NCI-H2171 (cell line): ENCODE measurements around the gene PCGF5.
"Not testable (repeated sequence)": the region's sequence is repeated elsewhere in the genome, so short reads cannot be mapped to it uniquely, and the experiment has no call there.

Experiments used
- DNase-seq: peaks from one replicate; lab custom pipeline; 2025; lab: John Stamatoyannopoulos, UW

Gene PCGF5

GRCh38 chr10:91286572-91286971 is 66.1 kb downstream of the PCGF5 start:
- no peak for DNase-seq

DNA sequence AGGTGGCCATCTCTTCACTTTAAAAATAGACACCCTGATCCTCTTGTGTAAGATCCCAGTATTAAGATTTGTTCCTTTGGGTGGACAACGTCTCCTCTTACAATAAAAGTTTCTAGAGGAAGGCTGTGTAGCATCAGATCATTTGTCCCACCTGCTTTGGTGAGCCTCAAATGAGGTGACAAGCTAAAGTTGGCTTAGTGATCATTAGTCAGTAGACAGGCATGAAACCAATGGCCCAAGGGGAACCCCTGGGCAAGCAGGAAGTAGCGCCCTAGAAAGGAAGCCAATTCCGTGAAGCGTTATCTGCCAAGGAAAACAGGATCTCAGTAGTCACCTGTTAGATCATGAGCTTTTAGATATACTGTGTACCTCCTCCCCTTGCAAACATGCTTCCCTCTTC is 66.8 kb downstream of the PCGF5 start:
- DNase-seq = no peak

DNA sequence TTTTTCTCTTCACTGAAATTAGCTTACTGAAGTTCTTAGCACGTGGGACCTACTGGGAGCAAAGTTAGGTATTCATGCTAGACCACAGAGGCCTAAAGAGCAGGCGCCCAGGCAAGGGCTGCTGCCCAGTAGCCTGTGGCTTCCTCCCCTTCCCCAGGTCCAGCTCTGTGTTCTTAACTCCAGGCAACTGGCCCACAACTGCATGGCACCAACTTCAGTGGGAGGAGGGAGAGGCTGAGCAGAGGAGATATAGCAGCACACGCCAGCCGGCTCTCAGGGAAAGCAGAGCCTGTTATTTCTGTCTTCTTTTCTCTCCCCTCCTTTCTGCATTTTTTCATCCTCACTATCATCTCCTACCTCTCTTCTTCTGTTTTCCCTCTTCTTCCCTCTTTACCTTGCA is 67.4 kb downstream of the PCGF5 start:
- no peak for DNase-seq

GRCh38 chr10:91289305-91289704 is 68.8 kb downstream of the PCGF5 start:
- DNase-seq = no peak

GRCh38 chr10:91290607-91291006 is 70.1 kb downstream of the PCGF5 start:
- DNase-seq = no peak

DNA sequence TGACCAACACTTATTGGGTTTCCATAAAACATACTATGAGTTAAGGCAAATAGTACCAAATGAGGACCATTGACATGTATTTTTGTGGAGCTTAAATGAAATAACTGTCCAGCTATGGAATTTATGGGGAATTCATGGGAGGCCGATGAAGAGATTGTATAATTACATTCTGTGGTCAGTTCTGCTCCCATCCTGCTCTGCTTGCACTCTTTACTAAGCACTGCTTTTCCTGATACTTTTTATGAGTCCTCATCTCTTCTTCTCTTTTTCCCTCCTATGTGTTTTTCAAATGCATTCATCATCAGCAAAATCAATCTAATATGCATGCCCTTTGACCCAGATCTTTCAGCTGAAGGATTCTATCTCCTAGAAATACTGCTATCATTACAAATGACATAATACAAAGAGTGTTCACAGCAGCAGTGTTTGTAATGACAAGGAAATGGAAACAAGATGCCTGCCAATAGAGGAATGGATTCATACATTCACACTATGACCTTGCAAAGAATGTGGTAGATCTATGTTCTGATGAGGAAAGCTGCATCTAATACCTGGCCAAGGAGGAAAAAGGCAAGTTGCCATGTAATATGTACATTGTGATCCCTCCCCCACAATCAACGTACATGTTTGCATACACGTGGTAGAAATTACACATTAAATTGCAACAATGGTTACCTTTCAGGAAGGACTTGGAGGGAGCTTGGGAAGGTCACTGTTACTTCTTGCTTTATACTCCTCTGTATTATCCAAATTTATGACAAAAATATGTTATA is 73.9 kb downstream of the PCGF5 start:
- DNase-seq = no peak

DNA sequence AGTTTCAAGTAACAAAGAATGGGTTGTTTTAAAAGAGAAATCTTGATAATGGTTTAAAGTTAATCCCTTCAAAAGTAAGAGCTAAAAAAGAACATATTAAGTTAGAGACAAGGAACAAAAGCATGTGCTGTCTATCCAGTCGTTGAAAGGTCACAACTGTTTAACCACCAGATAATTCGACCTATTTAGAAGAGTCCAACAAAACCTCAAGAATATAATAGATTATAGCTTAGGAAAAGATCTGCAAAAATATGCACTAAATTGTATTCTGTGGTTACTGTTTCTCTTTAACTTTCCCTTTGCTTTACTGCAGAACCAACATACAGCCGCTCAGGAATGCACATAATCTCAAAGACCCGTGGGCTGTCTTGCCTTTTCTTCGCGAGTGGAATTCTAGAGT is 74.9 kb downstream of the PCGF5 start:
- no peak for DNase-seq

GRCh38 chr10:91296471-91296870 is 76.0 kb downstream of the PCGF5 start:
- peak; percentile 20 for DNase-seq

GRCh38 chr10:91298224-91298871 is 77.9 kb downstream of the PCGF5 start:
- DNase-seq = peak; percentile 13

DNA sequence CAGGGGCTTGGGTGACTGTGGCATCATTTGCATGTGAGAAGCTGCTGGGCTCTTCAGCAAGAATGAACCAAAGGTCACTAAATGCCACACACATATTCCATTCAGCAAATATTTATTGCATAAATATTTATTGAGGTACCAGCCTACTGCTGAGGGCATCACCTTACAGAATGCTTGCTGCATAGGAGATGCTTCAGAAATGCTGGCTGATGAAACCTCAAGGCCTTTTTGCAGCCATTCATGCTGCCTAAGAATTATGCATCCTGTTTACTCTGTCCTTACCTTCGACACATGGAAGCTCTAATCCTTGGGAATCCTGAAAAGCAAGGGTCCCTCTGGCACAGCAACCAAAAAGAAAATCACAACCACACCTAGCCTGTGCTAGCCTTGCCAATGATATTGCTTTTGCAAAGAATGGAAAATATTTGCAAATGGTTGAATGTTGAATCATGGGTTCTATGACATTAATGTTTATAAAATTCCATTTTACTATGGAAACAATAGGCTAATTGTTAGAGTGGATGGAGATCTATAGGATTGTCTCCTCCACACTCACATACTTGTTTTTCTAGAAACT is 79.6 kb downstream of the PCGF5 start:
- DNase-seq = no peak

DNA sequence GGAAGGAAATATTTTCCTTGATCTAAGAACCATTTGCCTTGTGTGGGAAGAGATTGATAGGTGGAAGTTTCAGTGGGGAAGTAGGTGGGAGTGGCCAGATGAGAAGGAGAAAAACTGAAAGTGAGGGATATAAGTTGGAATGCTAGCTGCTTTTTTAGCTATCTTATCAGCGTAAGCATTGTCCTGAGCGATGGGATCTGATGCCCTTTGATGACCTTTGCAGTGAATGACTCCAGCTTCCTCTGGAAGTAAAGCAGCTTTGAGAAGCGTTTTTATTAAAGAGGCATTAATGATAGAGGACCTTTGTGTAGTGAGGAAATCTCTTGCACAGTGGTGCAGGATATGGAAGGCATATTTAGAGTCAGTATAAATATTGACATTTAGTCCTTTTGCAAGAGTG is 82.5 kb downstream of the PCGF5 start:
- DNase-seq = not testable (repeated sequence)

GRCh38 chr10:91305979-91306378 is 85.5 kb downstream of the PCGF5 start:
- DNase-seq = not testable (repeated sequence)

DNA sequence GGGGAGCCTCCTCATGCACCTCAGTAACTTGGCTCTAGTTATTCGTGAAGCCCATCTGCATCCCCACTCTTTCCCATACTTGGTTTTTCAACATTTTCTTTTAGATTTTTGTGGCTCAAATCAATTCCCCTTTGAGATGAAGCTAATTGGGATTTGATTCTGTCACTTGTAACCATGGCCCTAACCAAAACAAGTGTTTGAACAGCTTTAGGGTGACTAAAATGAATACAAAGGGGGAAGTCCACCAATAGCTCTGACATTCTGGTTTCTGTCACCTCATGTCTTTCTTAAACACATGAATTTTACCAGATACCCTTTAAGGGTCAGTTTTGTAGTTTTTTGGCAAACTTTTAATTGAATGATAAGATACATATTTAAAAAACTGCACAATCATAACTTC is 87.0 kb downstream of the PCGF5 start:
- DNase-seq = no peak

DNA sequence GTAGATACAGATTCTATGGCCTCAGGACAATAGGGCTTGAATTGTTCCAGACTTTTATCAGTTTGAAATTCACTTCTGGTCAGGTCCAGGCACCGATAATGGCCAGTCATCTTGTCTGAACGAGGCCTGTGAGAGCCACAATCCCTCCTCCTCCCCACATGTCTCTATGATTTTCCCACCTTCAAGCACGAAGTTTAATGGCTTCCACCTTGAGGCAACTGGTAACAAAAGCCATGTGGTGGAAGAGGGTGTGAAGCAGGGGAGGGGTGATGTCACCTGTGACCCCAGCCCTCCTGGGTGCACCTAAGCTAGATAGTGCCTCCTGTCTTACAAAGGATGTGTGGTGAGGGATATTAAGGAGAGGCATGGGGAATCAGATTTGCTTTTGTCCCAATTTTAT is 89.2 kb downstream of the PCGF5 start:
- DNase-seq = no peak

GRCh38 chr10:91311601-91312381 is 91.3 kb downstream of the PCGF5 start:
- DNase-seq = no peak

- no peak for DNase-seq
These were observed 91.9 kb downstream of the PCGF5 start for GRCh38 chr10:91312382-91312733.

- no peak for DNase-seq
These were observed 93.5 kb downstream of the PCGF5 start for GRCh38 chr10:91313796-91314485.

DNA sequence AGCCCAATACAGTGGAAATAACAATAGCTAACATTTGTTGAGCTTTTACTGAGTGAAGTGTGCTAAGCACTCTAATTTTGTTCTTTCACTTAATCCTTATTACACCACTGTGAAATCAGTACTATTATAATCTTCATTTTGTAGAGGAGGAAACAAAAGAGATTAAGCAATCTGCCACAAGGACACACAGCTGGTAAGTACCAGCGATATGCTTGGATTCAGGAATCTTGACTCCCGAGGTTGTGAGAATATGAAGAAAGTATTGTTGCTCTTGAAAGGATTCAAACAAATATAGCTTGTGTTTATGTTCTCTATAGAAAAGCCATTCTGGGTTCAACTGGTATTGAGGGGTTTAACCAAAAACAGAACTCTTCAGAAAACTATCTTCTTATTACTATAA is 96.0 kb downstream of the PCGF5 start:
- DNase-seq = no peak

DNA sequence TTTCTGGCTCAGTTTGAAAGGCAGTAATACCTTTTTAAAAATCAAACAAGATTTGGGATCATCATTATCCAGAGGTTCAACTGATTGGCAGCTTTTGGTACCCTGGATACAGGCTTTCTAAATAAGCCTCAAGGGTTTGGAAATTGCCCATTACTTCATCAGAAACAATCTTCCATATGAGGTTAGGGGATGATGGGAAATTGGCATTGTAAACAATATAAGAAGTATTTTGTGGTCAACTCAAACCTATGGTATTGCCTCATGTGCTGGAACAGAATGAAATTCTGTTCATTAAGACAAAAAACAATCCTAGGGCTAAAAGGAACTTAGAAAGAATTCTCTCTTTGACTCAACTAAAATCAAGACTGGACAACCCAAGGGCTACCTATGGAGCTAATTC is 97.1 kb downstream of the PCGF5 start:
- no peak for DNase-seq

DNA sequence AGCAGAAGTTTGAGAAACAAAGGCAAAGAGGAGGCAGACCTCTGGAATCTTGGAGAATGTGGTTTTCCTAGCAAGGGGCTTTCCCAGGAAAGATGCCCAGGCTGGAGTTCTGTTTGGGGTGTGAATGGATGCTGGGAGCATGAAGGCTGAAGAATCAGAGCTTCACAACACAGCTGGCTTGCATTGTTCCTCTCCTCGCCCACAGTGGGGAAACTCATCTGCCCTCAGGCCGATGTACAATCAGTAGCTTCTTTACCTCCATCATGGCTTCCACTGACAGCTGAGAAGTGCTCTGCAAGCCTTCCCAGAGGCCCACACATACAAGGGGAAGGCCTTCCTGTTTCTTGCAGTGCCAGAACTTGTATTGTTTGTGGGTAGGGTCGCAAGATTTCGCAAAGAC is 98.9 kb downstream of the PCGF5 start:
- no peak for DNase-seq

DNA sequence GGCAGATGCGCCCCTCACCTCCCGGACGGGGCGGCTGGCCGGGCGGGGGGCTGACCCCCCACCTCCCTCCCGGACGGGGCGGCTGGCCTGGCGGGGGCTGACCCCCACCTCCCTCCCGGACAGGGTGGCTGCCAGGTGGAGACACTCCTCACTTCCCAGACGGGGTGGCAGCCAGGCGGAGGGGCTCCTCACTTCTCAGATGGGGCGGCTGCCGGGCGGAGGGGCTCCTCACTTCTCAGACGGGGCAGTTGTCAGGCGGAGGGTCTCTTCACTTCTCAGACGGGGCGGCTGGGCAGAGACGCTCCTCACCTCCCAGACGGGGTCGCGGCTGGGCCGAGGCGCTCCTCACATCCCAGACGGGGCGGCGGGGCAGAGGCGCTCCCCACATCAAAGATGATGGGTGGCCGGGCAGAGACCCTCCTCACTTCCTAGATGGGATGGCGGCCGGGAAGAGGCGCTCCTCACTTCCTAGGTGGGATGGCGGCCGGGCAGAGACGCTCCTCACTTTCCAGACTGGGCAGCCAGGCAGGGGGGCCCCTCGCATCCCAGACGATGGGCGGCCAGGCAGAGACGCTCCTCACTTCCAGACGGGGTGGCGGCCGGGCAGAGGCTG is 102.9 kb downstream of the PCGF5 start:
- not testable (repeated sequence) for DNase-seq
